Progenitor cell of endocrine pancreas (in vitro differentiated cells): ENCODE data around the gene MSI2. TPM values are rescaled to one million over a fixed set of nuclear protein-coding genes. Genes with fewer than 3 reads are reported as not detected.

Experiments used
- DNase-seq: peaks from one replicate; pipeline ENCODE4 v3.0.0; 2021; ENCODE audit warnings: low spot score; ENCODE audit not compliant: unreplicated experiment
- H3K27ac Mint-ChIP-seq: 2 replicates; pipeline ENCODE4 v1.8.0; 2021; ENCODE audit warnings: mild to moderate bottlenecking, moderate library complexity, mixed read lengths
- H3K27me3 Mint-ChIP-seq: 2 replicates; pipeline ENCODE4 v1.8.0; 2021; ENCODE audit warnings: mixed read lengths
- H3K36me3 Mint-ChIP-seq: 2 replicates; pipeline ENCODE4 v1.8.0; 2022; ENCODE audit warnings: mixed read lengths; ENCODE audit not compliant: insufficient read depth
- H3K4me1 Mint-ChIP-seq: 2 replicates; pipeline ENCODE4 v1.8.0; 2021; ENCODE audit warnings: low read depth, mixed read lengths
- H3K4me3 Mint-ChIP-seq: 2 replicates; pipeline ENCODE4 v1.8.0; 2021; ENCODE audit warnings: low read depth, mild to moderate bottlenecking, moderate library complexity, mixed read lengths
- H3K9me3 Mint-ChIP-seq: 2 replicates; pipeline ENCODE4 v1.8.0; 2021; ENCODE audit warnings: low read depth, mixed read lengths
- CTCF ChIP-seq: fragments of 200-600 bp; sonication (generic); IDR thresholded peaks from one replicate; pipeline ENCODE4 v1.5.0; 2021; ENCODE audit warnings: antibody characterized with exemption, mild to moderate bottlenecking; ENCODE audit not compliant: unreplicated experiment
- total RNA-seq: library from RNA; stranded (reverse); gene quantifications from 2 replicates; pipeline ENCODE4 v1.2.1, GENCODE V29; 2021

The MSI2 gene
- total RNA-seq, 1 donor from 2014 or later: 164 TPM

- H3K27ac Mint-ChIP-seq: peak overlapping the region; percentile 45
- H3K4me3 Mint-ChIP-seq: no peak overlapping the region
- peaks cover 2% of the 10 kb centered on the region for H3K36me3 Mint-ChIP-seq
- H3K4me1 Mint-ChIP-seq: peaks cover 31% of the 10 kb centered on the region
- H3K9me3 Mint-ChIP-seq: no peaks in the 10 kb centered on the region
- DNase-seq: no peak
- no peaks in the 10 kb centered on the region for H3K27me3 Mint-ChIP-seq
- TF ChIP-seq CTCF: no peak
Observed at GRCh38 chr17:57553526-57553925, 297.2 kb downstream of the MSI2 start.

GRCh38 chr17:57553991-57554825, 297.9 kb downstream of the MSI2 start:
- Mint-ChIP-seq H3K36me3 (peaks cover 2% of the 10 kb centered on the region), H3K27ac (no peak overlapping the region), H3K27me3 (no peaks in the 10 kb centered on the region), H3K9me3 (no peaks in the 10 kb centered on the region), H3K4me1 (peaks cover 29% of the 10 kb centered on the region), H3K4me3 (no peak overlapping the region)
- DNase-seq: no peak
- no peak for TF ChIP-seq CTCF

- H3K36me3 Mint-ChIP-seq: peaks cover 2% of the 10 kb centered on the region
- H3K4me3 Mint-ChIP-seq: no peak overlapping the region
- H3K4me1 Mint-ChIP-seq: peaks cover 27% of the 10 kb centered on the region
- no peak for TF ChIP-seq CTCF
- no peak overlapping the region for H3K27ac Mint-ChIP-seq
- no peaks in the 10 kb centered on the region for H3K27me3 Mint-ChIP-seq
- DNase-seq: no peak
- H3K9me3 Mint-ChIP-seq: no peaks in the 10 kb centered on the region
Observed at GRCh38 chr17:57554826-57555635, 298.7 kb downstream of the MSI2 start.

GRCh38 chr17:57555636-57556175, 299.4 kb downstream of the MSI2 start:
- Mint-ChIP-seq H3K4me3 (no peak overlapping the region), H3K4me1 (peaks cover 27% of the 10 kb centered on the region), H3K36me3 (peaks cover 2% of the 10 kb centered on the region), H3K9me3 (no peaks in the 10 kb centered on the region), H3K27ac (no peak overlapping the region), H3K27me3 (no peaks in the 10 kb centered on the region)
- no peak for TF ChIP-seq CTCF
- no peak for DNase-seq

- no peak overlapping the region for H3K4me3 Mint-ChIP-seq
- TF ChIP-seq CTCF: no peak
- H3K27me3 Mint-ChIP-seq: no peaks in the 10 kb centered on the region
- DNase-seq: no peak
- H3K36me3 Mint-ChIP-seq: peaks cover 2% of the 10 kb centered on the region
- H3K9me3 Mint-ChIP-seq: no peaks in the 10 kb centered on the region
- peak overlapping the region; percentile 37 for H3K27ac Mint-ChIP-seq
- H3K4me1 Mint-ChIP-seq: peaks cover 30% of the 10 kb centered on the region
Observed at GRCh38 chr17:57556320-57556719, 300.0 kb downstream of the MSI2 start.
